ENCODE measurements around the gene SMURF2.

The SMURF2 gene

DNA sequence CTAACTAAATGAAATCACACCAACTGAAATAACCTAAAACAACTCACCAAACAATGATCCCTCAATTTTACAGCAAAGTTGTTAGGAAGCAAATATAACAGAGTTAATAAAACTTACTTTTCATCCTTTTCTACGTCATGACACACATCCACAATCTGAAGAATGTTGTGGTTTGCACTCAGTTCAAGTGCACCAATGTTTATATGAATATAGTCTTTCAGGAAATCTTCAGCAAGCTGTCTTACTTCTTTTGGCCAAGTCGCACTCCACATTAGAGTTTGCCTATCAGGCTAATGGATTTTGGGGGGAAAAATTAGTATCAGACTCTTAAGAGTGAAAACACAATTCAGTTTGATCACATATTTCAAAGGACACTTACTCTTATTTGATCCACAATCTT is 159.3 kb downstream of the SMURF2 start:
- DNase-seq (ENCODE audit: low read depth): no peak

GRCh38 chr17:64502021-64502420 is 160.1 kb downstream of the SMURF2 start:
- no peak for DNase-seq (ENCODE audit: low read depth)

GRCh38 chr17:64500862-64501765 is 161.0 kb downstream of the SMURF2 start:
- no peak for DNase-seq (ENCODE audit: low read depth)

GRCh38 chr17:64500487-64500859 is 161.6 kb downstream of the SMURF2 start:
- DNase-seq (ENCODE audit: low read depth): no peak

DNA sequence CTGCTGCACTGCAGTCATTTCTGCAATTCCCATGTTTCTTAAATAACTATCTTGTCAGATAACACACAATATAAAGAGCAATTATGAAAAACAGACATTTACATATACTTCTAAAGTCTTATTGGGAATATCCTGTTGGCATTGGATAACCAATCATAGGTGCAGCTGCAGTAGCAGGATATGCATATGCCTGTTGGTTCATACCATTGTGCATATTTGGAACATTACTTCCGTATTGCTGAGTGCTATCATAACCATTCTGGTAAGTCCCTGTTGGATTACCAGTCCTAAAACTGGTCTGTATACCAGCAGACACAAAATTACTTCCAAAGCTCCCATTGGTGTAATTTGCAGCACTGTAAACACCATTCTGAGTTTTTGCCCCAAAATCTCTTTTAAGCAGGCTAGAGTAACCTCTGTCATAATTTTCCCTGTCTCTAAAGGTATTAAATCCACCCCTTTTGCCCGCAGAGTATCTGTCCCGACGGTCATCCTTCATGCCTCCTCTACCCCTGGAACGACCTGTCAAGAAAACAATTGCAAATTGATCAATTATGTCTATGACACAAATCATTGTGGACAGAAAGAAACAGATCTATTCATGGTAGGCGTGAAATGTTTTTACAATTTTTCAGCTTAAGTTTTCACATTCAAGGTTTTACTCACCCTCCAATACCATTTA is 162.2 kb downstream of the SMURF2 start:
- DNase-seq (ENCODE audit: low read depth): no peak

- no peak for DNase-seq (ENCODE audit: low read depth)
These were observed 163.6 kb downstream of the SMURF2 start for GRCh38 chr17:64498308-64499203.

- DNase-seq (ENCODE audit: low read depth): no peak
These were observed 164.5 kb downstream of the SMURF2 start for GRCh38 chr17:64497565-64498035.

DNA sequence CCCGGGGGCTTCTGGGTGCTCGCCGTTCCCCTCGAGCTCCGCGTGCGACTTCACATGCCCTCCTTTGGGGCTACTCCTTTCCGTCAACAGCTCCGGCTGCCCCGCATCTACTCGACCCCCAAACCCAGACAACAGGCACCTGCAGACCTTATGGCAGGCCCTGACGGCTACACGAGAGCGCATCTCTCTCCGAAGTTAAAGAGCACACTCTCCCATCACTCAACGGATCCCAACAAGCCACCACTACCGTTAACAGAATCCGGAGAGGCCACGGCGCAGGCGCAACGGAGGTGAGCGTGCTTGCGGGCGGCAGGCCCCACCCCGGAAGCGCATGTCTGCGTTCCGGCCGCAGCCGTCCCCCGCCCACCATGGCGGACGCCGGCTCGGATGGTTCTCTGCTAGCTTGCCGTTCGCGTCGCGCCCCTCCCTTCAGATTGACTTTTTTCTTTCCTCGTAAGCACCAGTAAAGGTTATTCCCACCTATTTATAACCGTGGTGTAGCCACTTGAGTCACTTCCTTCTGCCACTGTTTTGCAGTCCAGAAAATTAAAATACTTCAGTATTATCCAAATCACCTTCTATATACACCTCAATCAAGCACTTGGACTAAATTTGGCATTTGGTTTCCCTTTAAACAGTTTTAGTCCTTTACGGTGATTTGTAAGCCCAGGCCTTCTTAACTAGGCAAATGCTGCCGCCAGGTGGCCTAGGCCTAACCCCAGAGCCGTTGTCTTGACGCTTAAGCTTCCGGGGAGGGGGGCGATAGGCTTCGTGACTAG is 165.1 kb downstream of the SMURF2 start, which contains the start of gene POLG2:
Gene POLG2, minus strand, starts transcription at position 269 of the 779 bp plus-strand sequence. Its CDS starts 86 bp downstream, at position 183.
- peak; percentile 84 for DNase-seq (ENCODE audit: low read depth)

DNA sequence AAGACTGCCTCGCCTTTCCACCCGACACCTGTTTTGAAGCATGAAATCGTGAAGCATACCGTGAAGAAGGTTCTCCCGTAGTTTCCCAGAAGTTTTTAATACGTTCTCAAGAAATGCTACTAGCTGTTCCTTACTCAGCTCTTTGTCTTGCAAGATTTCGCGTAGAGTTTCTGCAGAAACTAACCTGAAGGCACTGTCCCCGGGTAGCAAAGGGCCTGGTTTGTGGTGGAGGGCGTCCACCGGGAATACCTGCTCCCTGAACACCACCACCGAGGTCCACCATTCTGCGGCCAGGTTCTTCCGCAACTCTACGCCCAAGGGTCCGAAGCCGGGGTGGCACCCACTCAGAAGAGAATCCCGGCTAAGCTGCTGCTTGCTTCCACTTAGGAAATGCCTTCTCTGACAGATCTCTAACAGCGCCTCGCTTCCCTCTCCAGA is 165.7 kb downstream of the SMURF2 start:
- no peak for DNase-seq (ENCODE audit: low read depth)

Measured in fibroblast of the conjunctiva (primary cell).